ENCODE results near the gene PITX1. TPM values are rescaled to one million over a fixed set of nuclear protein-coding genes. Genes with fewer than 3 reads are reported as not detected.
"Not testable (repeated sequence)": the region's sequence is repeated elsewhere in the genome, so short reads cannot be mapped to it uniquely, and the experiment has no call there.

The PITX1 gene
- total RNA-seq = under 1 TPM; 0.81 to 0.97 TPM
- long read RNA-seq, donor 1 = 0 reads
- long read RNA-seq, donor 2 = 0 reads

- no peak for DNase-seq (ENCODE audit: low spot score)
- intact Hi-C loops (cut with DNase I) = loop anchor here in 1 of 2 donors (10.0 kb wide), 1 partner anchor 301 kb away; no protein-coding TSS in a partner anchor
Measured at GRCh38 chr5:135033901-135034235, at the start of gene PITX1. Gene PITX1 (minus strand): TSS chr5:135034228. CDS start chr5:135033881, 347 bp downstream.

DNA sequence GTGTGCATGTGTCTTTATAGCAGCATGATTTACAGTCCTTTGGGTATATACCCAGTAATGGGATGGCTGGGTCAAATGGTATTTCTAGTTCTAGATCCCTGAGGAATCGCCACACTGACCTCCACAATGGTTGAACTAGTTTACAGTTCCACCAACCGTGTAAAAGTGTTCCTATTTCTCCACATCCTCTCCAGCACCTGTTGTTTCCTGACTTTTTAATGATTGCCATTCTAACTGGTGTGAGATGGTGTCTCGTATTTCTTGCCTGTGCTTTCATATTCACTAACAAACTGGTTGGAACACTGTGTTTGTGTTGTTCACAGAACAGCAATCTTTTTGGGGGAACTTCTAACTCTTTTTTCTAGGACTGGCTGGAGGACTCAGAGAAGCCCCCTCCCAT is 49.3 kb upstream of the PITX1 start:
- DNase-seq (ENCODE audit: low spot score); intact Hi-C loops (cut with DNase I): not testable (repeated sequence)

GRCh38 chr5:135081240-135081639 is 47.2 kb upstream of the PITX1 start:
- intact Hi-C loops (cut with DNase I) = no loop called here
- no peak for DNase-seq (ENCODE audit: low spot score)

- intact Hi-C loops (cut with DNase I) = no loop called here
- peak; percentile 50 for DNase-seq (ENCODE audit: low spot score)
Measured at GRCh38 chr5:135079760-135080159, 45.7 kb upstream of the PITX1 start.

GRCh38 chr5:135079099-135079681 is 45.2 kb upstream of the PITX1 start:
- DNase-seq (ENCODE audit: low spot score) = peak; percentile 52
- intact Hi-C loops (cut with DNase I) = no loop called here

GRCh38 chr5:135076801-135077200 is 42.8 kb upstream of the PITX1 start:
- intact Hi-C loops (cut with DNase I) = no loop called here
- peak; percentile 43 for DNase-seq (ENCODE audit: low spot score)

DNA sequence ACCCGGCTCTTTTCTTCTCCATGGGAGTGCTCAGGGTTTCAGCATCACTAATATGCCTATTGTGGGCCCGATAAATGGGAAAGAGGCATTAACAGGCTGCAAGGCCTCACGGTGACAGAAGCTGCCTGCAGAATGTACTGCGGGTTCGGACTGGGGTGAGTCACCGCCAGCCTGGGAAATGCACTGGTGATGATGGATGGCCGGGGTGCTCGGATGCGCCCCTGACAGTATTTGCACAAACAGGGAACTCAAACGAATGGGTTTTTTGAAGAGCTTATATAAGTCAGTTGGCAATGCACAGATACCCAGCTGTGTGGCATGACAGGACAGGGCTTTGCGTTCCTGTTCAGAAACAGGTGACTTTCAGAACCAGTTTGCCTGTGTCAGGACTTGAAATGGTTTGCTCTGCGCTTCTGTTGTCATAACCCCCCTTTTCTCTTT is 42.0 kb upstream of the PITX1 start:
- intact Hi-C loops (cut with DNase I) = no loop called here
- DNase-seq (ENCODE audit: low spot score) = peak; percentile 45

DNA sequence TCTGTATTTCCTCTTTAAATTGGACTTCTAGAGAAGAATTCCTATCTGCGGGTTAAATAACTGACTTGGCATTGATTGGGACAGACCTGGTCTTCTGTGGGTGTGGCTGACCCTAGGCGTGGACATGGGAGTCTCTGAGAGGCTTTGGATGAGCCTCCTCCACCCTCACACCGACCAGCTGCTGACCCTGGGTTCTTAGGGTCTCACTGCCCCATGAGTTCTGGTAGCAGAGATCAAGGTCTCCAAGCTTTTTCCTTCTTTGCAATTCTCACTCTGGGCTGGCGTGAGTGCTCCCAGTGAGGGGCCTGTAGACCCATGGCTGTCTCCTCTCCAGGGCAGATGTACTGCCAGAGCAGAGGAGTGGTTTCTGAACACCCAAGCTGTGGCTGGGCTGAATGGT is 41.6 kb upstream of the PITX1 start:
- peak; percentile 31 for DNase-seq (ENCODE audit: low spot score)
- intact Hi-C loops (cut with DNase I) = no loop called here

DNA sequence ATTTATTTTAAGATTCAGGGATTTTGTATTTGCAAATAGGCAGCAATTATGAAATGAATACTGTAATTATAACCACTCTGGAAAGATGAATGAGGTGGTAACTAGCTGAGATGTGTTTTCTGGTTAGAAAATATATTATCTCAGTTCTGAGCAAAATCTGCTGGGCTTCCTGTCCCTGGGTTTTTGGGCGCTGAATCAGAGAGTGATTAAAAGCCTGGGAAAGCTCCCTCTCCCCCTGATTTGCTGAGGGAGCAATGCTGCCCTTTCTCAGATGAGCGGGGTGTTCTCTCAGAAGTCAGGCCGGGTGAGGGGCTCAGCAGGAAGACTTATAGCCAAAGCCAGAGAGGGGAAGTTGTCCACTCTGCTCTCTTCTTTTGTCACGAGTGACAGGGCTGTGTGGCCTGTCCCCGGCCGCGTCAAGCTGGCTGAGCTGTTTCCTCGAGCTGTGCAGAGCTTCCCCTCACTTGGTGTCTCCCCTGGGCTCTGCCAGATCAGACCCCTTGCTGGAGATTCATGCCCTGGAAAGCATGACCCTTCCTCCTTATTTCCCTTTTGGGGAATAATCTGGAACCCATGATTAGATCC is 39.8 kb upstream of the PITX1 start:
- DNase-seq (ENCODE audit: low spot score) = peak; percentile 64
- intact Hi-C loops (cut with DNase I) = no loop called here

- DNase-seq (ENCODE audit: low spot score) = peak; percentile 43
- intact Hi-C loops (cut with DNase I) = no loop called here
Measured at GRCh38 chr5:135072387-135073281, 38.6 kb upstream of the PITX1 start.

DNA sequence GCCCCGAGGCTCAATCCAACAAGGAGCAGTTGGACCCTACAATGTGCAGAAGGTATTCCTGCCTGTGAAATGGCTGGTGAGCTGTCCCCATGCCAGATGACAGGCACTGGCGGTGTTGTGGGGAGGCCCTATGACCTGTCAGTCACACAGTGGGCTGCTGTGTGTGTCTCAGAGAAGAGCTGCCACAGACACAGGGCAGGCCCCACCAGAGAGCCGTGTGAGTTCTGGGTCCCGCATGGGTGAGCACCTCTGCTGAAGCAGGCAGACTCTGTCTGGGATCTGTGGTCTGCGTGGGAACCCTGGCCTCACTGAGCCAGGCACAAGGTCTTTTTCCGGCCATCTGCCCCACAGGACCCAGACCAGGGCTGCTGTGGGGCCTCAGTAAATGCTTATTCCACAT is 37.3 kb upstream of the PITX1 start:
- intact Hi-C loops (cut with DNase I) = no loop called here
- peak; percentile 64 for DNase-seq (ENCODE audit: low spot score)

DNA sequence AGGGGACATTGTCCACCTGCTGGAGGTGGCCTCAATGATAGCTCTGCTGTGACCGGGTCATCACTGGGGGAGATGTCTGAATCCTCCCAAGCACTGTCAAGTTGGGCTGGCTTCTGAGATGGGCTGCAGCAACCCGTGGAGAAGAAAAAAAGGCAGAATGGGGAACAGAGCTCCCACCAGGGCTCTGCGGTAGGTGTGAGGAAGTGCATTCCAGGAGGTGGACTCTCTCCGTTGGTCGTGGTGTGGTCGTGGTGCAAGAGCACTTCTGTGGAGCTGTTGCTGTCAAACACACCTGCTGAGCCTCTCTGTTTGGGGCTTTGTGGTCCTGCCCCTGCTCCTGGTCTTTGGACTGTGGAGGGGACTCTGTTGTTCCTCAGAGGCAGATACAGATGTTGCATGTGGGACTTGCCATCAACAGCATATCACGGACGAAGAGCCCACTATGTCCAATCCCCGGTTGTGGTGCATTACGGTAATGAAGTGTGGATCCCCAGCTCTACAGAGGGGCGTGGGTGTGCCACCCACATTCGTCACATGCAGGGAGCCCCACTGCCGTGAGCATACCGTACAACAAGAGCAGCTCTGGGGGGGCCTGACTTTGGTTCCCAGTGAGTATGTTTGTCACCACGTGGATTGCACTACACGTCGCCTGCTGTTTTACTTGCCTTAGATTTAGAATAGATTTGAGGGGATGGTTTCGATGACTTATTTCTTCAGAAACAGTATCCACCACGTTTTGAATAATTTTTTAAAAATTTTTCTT is 36.0 kb upstream of the PITX1 start:
- intact Hi-C loops (cut with DNase I) = no loop called here
- peak; percentile 38 for DNase-seq (ENCODE audit: low spot score)

- DNase-seq (ENCODE audit: low spot score) = peak; percentile 63
- intact Hi-C loops (cut with DNase I) = no loop called here
Measured at GRCh38 chr5:135069016-135069770, 35.2 kb upstream of the PITX1 start.

GRCh38 chr5:135067587-135067986 is 33.6 kb upstream of the PITX1 start:
- peak; percentile 61 for DNase-seq (ENCODE audit: low spot score)
- intact Hi-C loops (cut with DNase I) = no loop called here

- DNase-seq (ENCODE audit: low spot score) = peak; percentile 60
- intact Hi-C loops (cut with DNase I) = no loop called here
Measured at GRCh38 chr5:135066781-135067180, 32.8 kb upstream of the PITX1 start.

- DNase-seq (ENCODE audit: low spot score) = peak; percentile 76
- intact Hi-C loops (cut with DNase I) = no loop called here
Measured at GRCh38 chr5:135065306-135066265, 31.6 kb upstream of the PITX1 start.

DNA sequence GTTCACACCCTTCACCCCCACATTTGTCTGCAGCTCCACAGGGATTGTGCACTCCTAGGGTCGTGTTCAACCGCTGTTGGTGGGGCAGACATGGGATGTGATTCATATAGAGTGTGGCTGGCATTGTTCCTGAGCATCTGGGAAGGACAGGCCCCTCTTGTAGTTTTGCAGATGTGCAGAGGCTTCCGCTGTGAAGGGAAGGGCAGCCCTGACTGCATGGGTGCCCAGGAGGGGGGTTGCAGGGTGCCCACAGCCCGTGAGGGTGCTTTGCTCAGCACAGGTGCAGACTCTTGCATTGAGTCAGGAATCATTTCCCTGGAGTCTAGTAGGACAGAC is 30.2 kb upstream of the PITX1 start:
- intact Hi-C loops (cut with DNase I) = no loop called here
- peak; percentile 34 for DNase-seq (ENCODE audit: low spot score)

Measured in posterior vena cava (tissue), 2 donors.